HepG2 (cell line): ENCODE results near the gene ATP9B. TPM values are rescaled to one million over a fixed set of nuclear protein-coding genes. Genes with fewer than 3 reads are reported as not detected.

Source experiments
- CREM ChIP-seq, 2 experiments: sonication (generic) in 1 of 2; formaldehyde crosslinking in 1 of 2; IDR thresholded peaks; 2 replicates each; pipeline versions ENCODE4 v1.4.0 to v1.6.1; 2016 to 2020; ENCODE audit warnings: antibody characterized with exemption in 1 of 2, mild to moderate bottlenecking in 1 of 2, missing genetic modification reagents in 1 of 2
- FIP1L1 ChIP-seq: fragments of 200-400 bp; formaldehyde crosslinking; IDR thresholded peaks from 2 replicates; pipeline ENCODE4 v1.6.1; 2018; ENCODE audit warnings: low read depth, mild to moderate bottlenecking, low read length, moderate library complexity, borderline replicate concordance; ENCODE audit not compliant: insufficient read depth
- HDAC6 ChIP-seq: fragments of 200-600 bp; sonication (generic); IDR thresholded peaks from 2 replicates; pipeline ENCODE4 v1.7.0; 2017; ENCODE audit warnings: mild to moderate bottlenecking, antibody characterized with exemption, low read length, low read depth
- KLF9 ChIP-seq: IDR thresholded peaks from 2 replicates; pipeline ENCODE4 v1.6.1; 2016; ENCODE audit warnings: low read depth
- MEIS2 ChIP-seq: sonication (generic); formaldehyde crosslinking; IDR thresholded peaks from 2 replicates; pipeline ENCODE4 v1.9.0; 2021; ENCODE audit warnings: mild to moderate bottlenecking, missing genetic modification reagents
- MNT ChIP-seq: fragments of 450-650 bp; IDR thresholded peaks from 2 replicates; pipeline ENCODE4 v1.6.1; 2016
- MTF2 ChIP-seq: sonication (generic); formaldehyde crosslinking; IDR thresholded peaks from 2 replicates; pipeline ENCODE4 v1.5.0; 2020; ENCODE audit warnings: missing genetic modification reagents, borderline replicate concordance
- NCOA2 ChIP-seq: sonication (generic); formaldehyde crosslinking; IDR thresholded peaks from 2 replicates; pipeline ENCODE4 v1.8.0; 2022; ENCODE audit warnings: inconsistent platforms
- SKI ChIP-seq: fragments of 450-650 bp; IDR thresholded peaks from one replicate; pipeline ENCODE4 v1.6.1; 2018; ENCODE audit warnings: mild to moderate bottlenecking; ENCODE audit not compliant: partially characterized antibody
- ZBTB26 ChIP-seq: IDR thresholded peaks from 2 replicates; pipeline ENCODE4 v1.6.1; 2016; ENCODE audit warnings: missing compliant biosample characterization, missing genetic modification reagents, borderline replicate concordance
- ZFP90 ChIP-seq: sonication (generic); formaldehyde crosslinking; IDR thresholded peaks from 2 replicates; pipeline ENCODE4 v1.8.0; 2022; ENCODE audit warnings: missing genetic modification reagents, mild to moderate bottlenecking, inconsistent platforms, borderline replicate concordance
- ZNF282 ChIP-seq: fragments of 450-650 bp; IDR thresholded peaks from 2 replicates; pipeline ENCODE4 v1.6.1; 2018; ENCODE audit not compliant: partially characterized antibody
- ZNF44 ChIP-seq: sonication (generic); formaldehyde crosslinking; IDR thresholded peaks from 2 replicates; pipeline ENCODE4 v1.5.1; 2020; ENCODE audit warnings: mild to moderate bottlenecking, missing genetic modification reagents
- ZNF441 ChIP-seq: sonication (generic); formaldehyde crosslinking; IDR thresholded peaks from 2 replicates; pipeline ENCODE4 v1.7.0; 2021; ENCODE audit warnings: missing genetic modification reagents, borderline replicate concordance
- ZNF496 ChIP-seq: sonication (generic); formaldehyde crosslinking; IDR thresholded peaks from 2 replicates; pipeline ENCODE4 v1.8.1; 2023; ENCODE audit warnings: mild to moderate bottlenecking, moderate library complexity, missing genetic modification reagents; ENCODE audit not compliant: insufficient replicate concordance
- ZNF558 ChIP-seq: sonication (generic); formaldehyde crosslinking; IDR thresholded peaks from 2 replicates; pipeline ENCODE4 v1.9.0; 2022; ENCODE audit warnings: mild to moderate bottlenecking, missing genetic modification reagents, borderline replicate concordance
- ZNF574 ChIP-seq: sonication (generic); formaldehyde crosslinking; IDR thresholded peaks from 2 replicates; pipeline ENCODE4 v1.4.0; 2020; ENCODE audit warnings: missing genetic modification reagents
- ZNF674 ChIP-seq: sonication (generic); formaldehyde crosslinking; IDR thresholded peaks from 2 replicates; pipeline ENCODE4 v1.5.0; 2020; ENCODE audit warnings: low read depth, mild to moderate bottlenecking, missing genetic modification reagents
- ZNF709 ChIP-seq: sonication (generic); formaldehyde crosslinking; IDR thresholded peaks from 2 replicates; pipeline ENCODE4 v1.5.0; 2020; ENCODE audit warnings: mild to moderate bottlenecking, missing genetic modification reagents
- ZNF710 ChIP-seq: sonication (generic); formaldehyde crosslinking; IDR thresholded peaks from 2 replicates; pipeline ENCODE4 v1.5.0; 2020; ENCODE audit warnings: mild to moderate bottlenecking, missing genetic modification reagents, borderline replicate concordance
- polyA plus RNA-seq, 8 experiments: library from polyadenylated mRNA; depleted of rRNA in 3 of 8; stranded (reverse) in 7 of 8; unstranded in 1 of 8; fragments of >200 nt; fragmentation: Illumina TruSeq in 4 of 8; extraction: Trizol in 4 of 8; gene quantifications; 2 replicates each; pipeline versions ENCODE4 v1.2.1 to v1.2.3, GENCODE V29; 2011 to 2016; ENCODE audit warnings: low read depth in 4 of 8, missing spikeins in 1 of 8, mixed read lengths in 1 of 8; ENCODE audit not compliant: insufficient read depth in 1 of 8
- total RNA-seq, 5 experiments: library from RNA; depleted of rRNA; stranded (reverse); fragments of >200 nt; fragmentation: Illumina TruSeq; extraction: Trizol; gene quantifications; 2 replicates each; pipeline ENCODE4 v1.2.3, GENCODE V29; 2016; ENCODE audit warnings: low read depth in 1 of 5

The ATP9B gene
- total and polyA plus RNA-seq, 2 of the 13 experiments (the other 11 are each of a cell fraction or from before 2014, with no cell fraction given): 10.8 to 11.3 TPM

GRCh38 chr18:79068937-79069716 lies at the start of gene ATP9B (continued):
- TF ChIP-seq FIP1L1 (no peak), ZNF44 (no peak), ZNF709 (no peak), MNT (peak; percentile 11; the same call in 1 of the 2 replicates), ZNF574 (CRISPR knock-in tag) (peak; percentile 82), KLF9 (CRISPR knock-in tag) (no peak), ZNF282 (no peak), NCOA2 (CRISPR knock-in tag) (no peak), ZNF441 (no peak), MEIS2 (CRISPR knock-in tag) (no peak; the same call in 1 of the 2 replicates), HDAC6 (no peak), ZNF558 (0 out of 2 replicates have a peak, but pooled peaks have one; percentile 25), CREM (IDR thresholded peaks at IDR 0.05) (peak; percentile 95), CREM (CRISPR knock-in tag; IDR thresholded peaks at IDR 0.05) (peak; percentile 95), SKI (peak; percentile 29), ZFP90 (CRISPR knock-in tag) (peak; percentile 44; the same call in 1 of the 2 replicates), ZBTB26 (CRISPR knock-in tag) (no peak), MTF2 (0 out of 2 replicates have a peak, but pooled peaks have one; percentile 86), ZNF674 (CRISPR knock-in tag) (peak; percentile 93; the same call in 1 of the 2 replicates), ZNF496 (CRISPR knock-in tag) (no peak), ZNF710 (peak; percentile 49; the same call in 1 of the 2 replicates)
